Thoracic aorta (tissue), 2 donors: ENCODE data around the gene NAA25. TPM values are rescaled to one million over a fixed set of nuclear protein-coding genes. Genes with fewer than 3 reads are reported as not detected.

Source experiments
- ATAC-seq: fragments of 150-250 bp; one replicate; pipeline ENCODE4 v1.8.0; 2017; ENCODE audit warnings: low read depth; ENCODE audit not compliant: insufficient number of reproducible peaks, low FRiP score
- DNase-seq: peaks from one replicate; pipeline ENCODE4 v3.0.0-alpha.2; 2020; ENCODE audit warnings: low spot score
- H3K27ac ChIP-seq, 2 donors: fragments of 200-600 bp; sonication (generic); 1 replicate in 1 of 2; 2 replicates in 1 of 2; pipeline ENCODE4 v1.5.1; 2016; ENCODE audit warnings: mild to moderate bottlenecking in 2 of 2, moderate library complexity in 2 of 2
- H3K27me3 ChIP-seq: fragments of 200-600 bp; sonication (generic); replicated peaks from 2 replicates; pipeline ENCODE4 v1.6.0; 2016; ENCODE audit warnings: mild to moderate bottlenecking; ENCODE audit not compliant: insufficient read depth
- H3K36me3 ChIP-seq: fragments of 200-600 bp; sonication (generic); one replicate; pipeline ENCODE4 v1.5.1; 2016
- H3K4me1 ChIP-seq, 2 donors: fragments of 200-600 bp; sonication (generic); 1 replicate in 1 of 2; 2 replicates in 1 of 2; pipeline versions ENCODE4 v1.5.1 to v1.6.0; 2016; ENCODE audit warnings: low read depth in 2 of 2, mild to moderate bottlenecking in 1 of 2; ENCODE audit not compliant: control insufficient read depth in 1 of 2
- H3K4me3 ChIP-seq: fragments of 200-600 bp; sonication (generic); 2 replicates; pipeline ENCODE4 v1.5.1; 2016; ENCODE audit warnings: mild to moderate bottlenecking
- H3K9me3 ChIP-seq: fragments of 200-600 bp; sonication (generic); 2 replicates; pipeline ENCODE4 v1.5.1; 2016
- CTCF ChIP-seq: fragments of 200-600 bp; sonication (generic); IDR thresholded peaks from one replicate; pipeline ENCODE4 v1.5.1; 2019; ENCODE audit warnings: antibody characterized with exemption
- total RNA-seq, 2 donors: library from RNA; depleted of rRNA; stranded (reverse); fragments of >200 nt; gene quantifications; one replicate each; pipeline versions ENCODE4 v1.1.0 to v1.2.3, GENCODE V29; 2016

The NAA25 gene
- total RNA-seq, 2 donors from 2014 or later = 16.4 to 52.1 TPM

- no peak for TF ChIP-seq CTCF
These were observed 39.5 kb upstream of the NAA25 start for GRCh38 chr12:112148031-112148513.

GRCh38 chr12:112146123-112146522 is 37.5 kb upstream of the NAA25 start:
- no peak for ATAC-seq
- no peaks in the 10 kb centered on the region for H3K9me3 ChIP-seq
- H3K27ac ChIP-seq = no peak overlapping the region
- H3K27me3 ChIP-seq = no peaks in the 10 kb centered on the region
- no peak for TF ChIP-seq CTCF
- DNase-seq = no peak
- H3K36me3 ChIP-seq = peaks cover 69% of the 10 kb centered on the region
- no peak overlapping the region for H3K4me3 ChIP-seq
- H3K4me1 ChIP-seq = no peaks in the 10 kb centered on the region

More at GRCh38 chr12:112148031-112148513, 39.5 kb upstream of the NAA25 start:
- no peak for DNase-seq
- Histone ChIP-seq H3K4me3 (no peak overlapping the region), H3K4me1 (no peaks in the 10 kb centered on the region), H3K36me3 (peaks cover 74% of the 10 kb centered on the region), H3K9me3 (no peaks in the 10 kb centered on the region), H3K27me3 (no peaks in the 10 kb centered on the region), H3K27ac (no peak overlapping the region)
- ATAC-seq = no peak

- no peaks in the 10 kb centered on the region for H3K4me1 ChIP-seq
- no peaks in the 10 kb centered on the region for H3K9me3 ChIP-seq
- peaks cover 69% of the 10 kb centered on the region for H3K36me3 ChIP-seq
- ATAC-seq (no peak), DNase-seq (no peak)
- no peak overlapping the region for H3K4me3 ChIP-seq
- no peak overlapping the region for H3K27ac ChIP-seq
- no peak for TF ChIP-seq CTCF
- H3K27me3 ChIP-seq = no peaks in the 10 kb centered on the region
These were observed 32.1 kb upstream of the NAA25 start for GRCh38 chr12:112140728-112141127.

GRCh38 chr12:112134731-112135130 is 26.1 kb upstream of the NAA25 start:
- Histone ChIP-seq H3K9me3 (no peaks in the 10 kb centered on the region), H3K27ac (no peak overlapping the region), H3K27me3 (no peaks in the 10 kb centered on the region), H3K4me3 (no peak overlapping the region), H3K4me1 (peaks cover 23 to 28% of the 10 kb centered on the region in 2 donors), H3K36me3 (peaks cover 38% of the 10 kb centered on the region)
- ATAC-seq (no peak), DNase-seq (no peak)
- TF ChIP-seq CTCF = no peak

- ATAC-seq = no peak
- Histone ChIP-seq H3K9me3 (no peaks in the 10 kb centered on the region), H3K36me3 (peaks cover 32% of the 10 kb centered on the region), H3K27me3 (no peaks in the 10 kb centered on the region), H3K27ac (no peak overlapping the region), H3K4me3 (no peak overlapping the region), H3K4me1 (peaks cover 30 to 36% of the 10 kb centered on the region in 2 donors)
- no peak for TF ChIP-seq CTCF
- no peak for DNase-seq
These were observed 24.8 kb upstream of the NAA25 start for GRCh38 chr12:112133418-112133817.
